Measurements from ENCODE around the gene AOAH. TPM values are rescaled to one million over a fixed set of nuclear protein-coding genes. Genes with fewer than 3 reads are reported as not detected.

Gene AOAH
- total and polyA plus RNA-seq, 2 of the 4 experiments (the other 2 are of a cell fraction): not detected

GRCh38 chr7:36629351-36629750 is 94.9 kb downstream of the AOAH start:
- Histone ChIP-seq H2BK20ac (ENCODE audit: low read depth, low read length) (no peak overlapping the region), H3K9me1 (ENCODE audit: insufficient read depth, low read length) (no peaks in the 10 kb centered on the region), H3K9ac (ENCODE audit: low read depth, low read length) (no peak overlapping the region), H3K56ac (ENCODE audit: extremely low read depth, insufficient read depth, low read length) (no peak overlapping the region), H2BK120ac (ENCODE audit: low read depth, low read length) (no peak overlapping the region), H3K18ac (ENCODE audit: low read depth, low read length) (no peak overlapping the region), H2AK9ac (replicated peaks; ENCODE audit: low read depth, low read length, poor library complexity) (no peak overlapping the region), H4K20me1 (ENCODE audit: insufficient read depth, low read length) (no peaks in the 10 kb centered on the region), H3K4me1 (ENCODE audit: control insufficient read depth, insufficient read depth, low read length) (no peaks in the 10 kb centered on the region), H4K5ac (ENCODE audit: low read depth, low read length) (no peak overlapping the region), H2AFZ (replicated peaks; ENCODE audit: low read length, poor library complexity) (no peak overlapping the region), H3K27me3 (ENCODE audit: control insufficient read depth, insufficient read depth, low read length) (peaks cover 43% of the 10 kb centered on the region), H3K14ac (replicated peaks; ENCODE audit: low read depth, low read length) (no peak overlapping the region), H2AK5ac (ENCODE audit: low read depth, low read length) (no peak overlapping the region), H2BK15ac (ENCODE audit: low read depth, low read length) (no peak overlapping the region), H3K79me1 (ENCODE audit: low read depth in 1 of 2, low read length in 2 of 2) (no peaks in the 10 kb centered on the region), H3K4ac (ENCODE audit: low read depth, low read length) (no peak overlapping the region), H4K91ac (ENCODE audit: insufficient read depth, low read depth, low read length) (no peak overlapping the region), H3K4me3 (ENCODE audit: insufficient read depth, low read depth, low read length) (no peak overlapping the region), H3K23ac (ENCODE audit: low read depth, low read length) (no peak overlapping the region), H3K9me3 (ENCODE audit: control insufficient read depth, insufficient read depth, low read length) (no peaks in the 10 kb centered on the region), H3K36me3 (ENCODE audit: control insufficient read depth, insufficient read depth, low read length) (no peaks in the 10 kb centered on the region), H2BK5ac (ENCODE audit: low read depth, low read length, poor library complexity, severe bottlenecking) (no peak overlapping the region), H3K27ac (ENCODE audit: insufficient read depth, low read length) (no peak overlapping the region), H3K4me2 (ENCODE audit: low read depth, low read length) (no peak overlapping the region), H4K8ac (ENCODE audit: low read depth in 2 of 2, low read length in 2 of 2) (no peak overlapping the region)
- in situ Hi-C loops (cut with MboI; ENCODE audit: low sequenced_read_pairs): no loop called here
- no peak for DNase-seq
- WGBS, 2 experiments (ENCODE audit: extremely low coverage in 2 of 2, insufficient read length in 1 of 2): no CpG with 5 or more reads among the region's 1 CpG
- TF ChIP-seq ELK1 (IDR thresholded peaks at IDR 0.05; ENCODE audit: borderline replicate concordance, low read depth, low read length) (no peak), BHLHE40 (IDR thresholded peaks at IDR 0.05; ENCODE audit: low read depth, low read length) (no peak), MAZ (IDR thresholded peaks at IDR 0.05; ENCODE audit: borderline replicate concordance, low read depth, low read length) (no peak)
- dilution Hi-C loops (cut with HindIII; ENCODE audit: low sequenced_read_pairs, unreplicated experiment): no loop called here
- intact Hi-C loops (cut with micrococcal nuclease): no loop called here
- CTCF ChIA-PET: no interaction called here
- no TSS peak for BruUV-seq (replicated peaks)
- POLR2A ChIA-PET (ENCODE audit: unreplicated experiment): no interaction called here
- ATAC-seq (ENCODE audit: low read depth): no peak

All from IMR-90 (cell line).